HepG2 (cell line): ENCODE data around the gene NADK2. TPM values are rescaled to one million over a fixed set of nuclear protein-coding genes. Genes with fewer than 3 reads are reported as not detected.

ENCODE experiments used
- BCL6 ChIP-seq: IDR thresholded peaks from 2 replicates; pipeline ENCODE4 v1.6.1; 2016; ENCODE audit warnings: missing genetic modification reagents, missing compliant biosample characterization
- MAZ ChIP-seq, 2 experiments: sonication (generic) in 1 of 2; formaldehyde crosslinking in 1 of 2; IDR thresholded peaks; 2 replicates each; pipeline versions ENCODE4 v1.5.0 to v1.6.1; 2012 to 2020; ENCODE audit warnings: low read depth in 2 of 2, mild to moderate bottlenecking in 2 of 2, borderline replicate concordance in 1 of 2, improper control_type of control experiment in 1 of 2, low read length in 1 of 2, missing genetic modification reagents in 1 of 2, moderate library complexity in 1 of 2
- PAWR ChIP-seq: sonication (generic); formaldehyde crosslinking; IDR thresholded peaks from 2 replicates; pipeline ENCODE4 v1.4.0; 2020; ENCODE audit warnings: missing genetic modification reagents, mild to moderate bottlenecking, borderline replicate concordance
- RAD51 ChIP-seq: fragments of 450-650 bp; IDR thresholded peaks from 2 replicates; pipeline ENCODE4 v1.6.1; 2016; ENCODE audit warnings: borderline replicate concordance
- SSRP1 ChIP-seq: IDR thresholded peaks from 2 replicates; pipeline ENCODE4 v1.6.1; 2016; ENCODE audit warnings: control low read depth
- TCF7L2 ChIP-seq: IDR thresholded peaks from 2 replicates; pipeline ENCODE4 v1.6.1; 2011; ENCODE audit warnings: mild to moderate bottlenecking, low read depth, low read length, moderate library complexity
- XRCC5 ChIP-seq: fragments of 200-400 bp; formaldehyde crosslinking; optimal IDR thresholded peaks from 2 replicates; pipeline ENCODE3; 2017; ENCODE audit warnings: mild to moderate bottlenecking, low read length
- ZFP90 ChIP-seq: sonication (generic); formaldehyde crosslinking; IDR thresholded peaks from 2 replicates; pipeline ENCODE4 v1.8.0; 2022; ENCODE audit warnings: missing genetic modification reagents, mild to moderate bottlenecking, inconsistent platforms, borderline replicate concordance
- polyA plus RNA-seq, 8 experiments: library from polyadenylated mRNA; depleted of rRNA in 3 of 8; stranded (reverse) in 7 of 8; unstranded in 1 of 8; fragments of >200 nt; fragmentation: Illumina TruSeq in 4 of 8; extraction: Trizol in 4 of 8; gene quantifications; 2 replicates each; pipeline versions ENCODE4 v1.2.1 to v1.2.3, GENCODE V29; 2011 to 2016; ENCODE audit warnings: low read depth in 4 of 8, missing spikeins in 1 of 8, mixed read lengths in 1 of 8; ENCODE audit not compliant: insufficient read depth in 1 of 8
- total RNA-seq, 5 experiments: library from RNA; depleted of rRNA; stranded (reverse); fragments of >200 nt; fragmentation: Illumina TruSeq; extraction: Trizol; gene quantifications; 2 replicates each; pipeline ENCODE4 v1.2.3, GENCODE V29; 2016; ENCODE audit warnings: low read depth in 1 of 5
- TF ChIP-seq, protein P1 (sequence below): sonication (generic); formaldehyde crosslinking; IDR thresholded peaks from 2 replicates; pipeline ENCODE4 v1.5.0; 2020; ENCODE audit warnings: mild to moderate bottlenecking, missing genetic modification reagents
- TF ChIP-seq, protein P2 (sequence below): sonication (generic); formaldehyde crosslinking; IDR thresholded peaks from 2 replicates; pipeline ENCODE4 v1.8.1; 2023; ENCODE audit warnings: mild to moderate bottlenecking, missing genetic modification reagents
- TF ChIP-seq, protein P3 (sequence below), 2 experiments: fragments of 450-650 bp in 1 of 2; sonication (generic) in 1 of 2; formaldehyde crosslinking in 1 of 2; IDR thresholded peaks; 2 replicates each; pipeline versions ENCODE4 v1.6.1 to v1.8.0; 2016 to 2022; ENCODE audit warnings: antibody characterized with exemption in 1 of 2, mild to moderate bottlenecking in 1 of 2, missing genetic modification reagents in 1 of 2

Gene NADK2
- total and polyA plus RNA-seq, 2 of the 13 experiments (the other 11 are each of a cell fraction or from before 2014, with no cell fraction given), result 13.9 to 71.4 TPM

DNA sequence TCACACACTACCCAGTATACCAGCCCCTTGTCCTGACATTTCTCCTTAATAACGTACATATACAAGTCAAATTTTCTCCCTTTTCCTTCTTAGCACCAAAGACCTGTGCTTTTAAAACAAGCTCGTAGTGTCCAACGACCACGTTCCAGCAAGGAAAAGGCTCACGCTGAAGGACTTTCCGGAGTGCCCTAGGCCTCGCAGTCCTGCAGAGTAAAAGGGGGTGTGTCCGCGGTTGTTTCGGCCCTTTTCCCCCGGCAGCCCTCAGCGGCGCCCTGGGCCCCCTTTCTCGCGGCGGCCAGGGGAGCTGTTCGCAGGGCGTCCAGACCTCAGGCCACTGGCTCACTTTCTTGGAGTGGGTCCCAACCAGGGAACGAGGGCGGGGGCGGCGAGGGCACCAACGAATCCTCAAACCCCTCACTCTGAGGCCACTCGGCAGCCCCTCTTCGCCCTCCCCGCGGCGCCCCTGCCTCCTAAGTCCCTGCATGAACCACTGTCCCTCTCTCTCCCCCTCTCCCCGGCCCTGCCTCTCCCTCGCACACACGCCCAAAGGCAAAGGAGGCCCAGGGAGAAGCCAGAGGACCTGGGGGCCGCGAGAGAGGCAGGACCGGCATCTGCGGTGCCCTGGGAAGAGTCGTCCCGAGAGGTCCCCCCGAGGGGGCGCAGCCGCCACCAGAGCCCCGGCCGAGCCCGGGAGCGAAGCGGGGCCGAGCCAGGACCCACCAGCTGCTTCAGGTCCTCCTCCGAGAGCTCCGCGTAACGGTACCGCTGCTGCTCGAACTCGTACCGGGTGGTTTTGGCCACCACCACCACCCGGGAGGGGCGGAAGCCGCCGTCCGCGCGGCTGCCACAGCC, 720 bp downstream of the NADK2 start (continued):
- TF ChIP-seq, protein P1, sequence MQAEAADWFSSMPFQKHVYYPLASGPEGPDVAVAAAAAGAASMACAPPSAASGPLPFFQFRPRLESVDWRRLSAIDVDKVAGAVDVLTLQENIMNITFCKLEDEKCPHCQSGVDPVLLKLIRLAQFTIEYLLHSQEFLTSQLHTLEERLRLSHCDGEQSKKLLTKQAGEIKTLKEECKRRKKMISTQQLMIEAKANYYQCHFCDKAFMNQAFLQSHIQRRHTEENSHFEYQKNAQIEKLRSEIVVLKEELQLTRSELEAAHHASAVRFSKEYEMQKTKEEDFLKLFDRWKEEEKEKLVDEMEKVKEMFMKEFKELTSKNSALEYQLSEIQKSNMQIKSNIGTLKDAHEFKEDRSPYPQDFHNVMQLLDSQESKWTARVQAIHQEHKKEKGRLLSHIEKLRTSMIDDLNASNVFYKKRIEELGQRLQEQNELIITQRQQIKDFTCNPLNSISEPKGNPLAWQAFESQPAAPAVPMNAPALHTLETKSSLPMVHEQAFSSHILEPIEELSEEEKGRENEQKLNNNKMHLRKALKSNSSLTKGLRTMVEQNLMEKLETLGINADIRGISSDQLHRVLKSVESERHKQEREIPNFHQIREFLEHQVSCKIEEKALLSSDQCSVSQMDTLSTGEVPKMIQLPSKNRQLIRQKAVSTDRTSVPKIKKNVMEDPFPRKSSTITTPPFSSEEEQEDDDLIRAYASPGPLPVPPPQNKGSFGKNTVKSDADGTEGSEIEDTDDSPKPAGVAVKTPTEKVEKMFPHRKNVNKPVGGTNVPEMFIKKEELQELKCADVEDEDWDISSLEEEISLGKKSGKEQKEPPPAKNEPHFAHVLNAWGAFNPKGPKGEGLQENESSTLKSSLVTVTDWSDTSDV, result no peak
- TF ChIP-seq, protein P2, sequence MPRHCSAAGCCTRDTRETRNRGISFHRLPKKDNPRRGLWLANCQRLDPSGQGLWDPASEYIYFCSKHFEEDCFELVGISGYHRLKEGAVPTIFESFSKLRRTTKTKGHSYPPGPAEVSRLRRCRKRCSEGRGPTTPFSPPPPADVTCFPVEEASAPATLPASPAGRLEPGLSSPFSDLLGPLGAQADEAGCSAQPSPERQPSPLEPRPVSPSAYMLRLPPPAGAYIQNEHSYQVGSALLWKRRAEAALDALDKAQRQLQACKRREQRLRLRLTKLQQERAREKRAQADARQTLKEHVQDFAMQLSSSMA, result 0 out of 2 replicates have a peak, but pooled peaks have one; percentile 40
- TF ChIP-seq ZFP90 (CRISPR knock-in tag), result peak; percentile 45; the same call in 1 of the 2 replicates
- TF ChIP-seq BCL6 (CRISPR knock-in tag), result peak; percentile 13; the same call in 1 of the 2 replicates
- TF ChIP-seq RAD51, result no peak
- TF ChIP-seq SSRP1, result no peak
- peak; percentile 47 for TF ChIP-seq XRCC5
- no peak for TF ChIP-seq TCF7L2
- TF ChIP-seq MAZ (IDR thresholded peaks at IDR 0.05; ENCODE audit: borderline replicate concordance, low read depth, low read length), result no peak
- peak; percentile 27 for TF ChIP-seq MAZ (CRISPR knock-in tag; IDR thresholded peaks at IDR 0.05; ENCODE audit: low read depth)
- TF ChIP-seq PAWR (CRISPR knock-in tag), result no peak
- TF ChIP-seq, protein P3, sequence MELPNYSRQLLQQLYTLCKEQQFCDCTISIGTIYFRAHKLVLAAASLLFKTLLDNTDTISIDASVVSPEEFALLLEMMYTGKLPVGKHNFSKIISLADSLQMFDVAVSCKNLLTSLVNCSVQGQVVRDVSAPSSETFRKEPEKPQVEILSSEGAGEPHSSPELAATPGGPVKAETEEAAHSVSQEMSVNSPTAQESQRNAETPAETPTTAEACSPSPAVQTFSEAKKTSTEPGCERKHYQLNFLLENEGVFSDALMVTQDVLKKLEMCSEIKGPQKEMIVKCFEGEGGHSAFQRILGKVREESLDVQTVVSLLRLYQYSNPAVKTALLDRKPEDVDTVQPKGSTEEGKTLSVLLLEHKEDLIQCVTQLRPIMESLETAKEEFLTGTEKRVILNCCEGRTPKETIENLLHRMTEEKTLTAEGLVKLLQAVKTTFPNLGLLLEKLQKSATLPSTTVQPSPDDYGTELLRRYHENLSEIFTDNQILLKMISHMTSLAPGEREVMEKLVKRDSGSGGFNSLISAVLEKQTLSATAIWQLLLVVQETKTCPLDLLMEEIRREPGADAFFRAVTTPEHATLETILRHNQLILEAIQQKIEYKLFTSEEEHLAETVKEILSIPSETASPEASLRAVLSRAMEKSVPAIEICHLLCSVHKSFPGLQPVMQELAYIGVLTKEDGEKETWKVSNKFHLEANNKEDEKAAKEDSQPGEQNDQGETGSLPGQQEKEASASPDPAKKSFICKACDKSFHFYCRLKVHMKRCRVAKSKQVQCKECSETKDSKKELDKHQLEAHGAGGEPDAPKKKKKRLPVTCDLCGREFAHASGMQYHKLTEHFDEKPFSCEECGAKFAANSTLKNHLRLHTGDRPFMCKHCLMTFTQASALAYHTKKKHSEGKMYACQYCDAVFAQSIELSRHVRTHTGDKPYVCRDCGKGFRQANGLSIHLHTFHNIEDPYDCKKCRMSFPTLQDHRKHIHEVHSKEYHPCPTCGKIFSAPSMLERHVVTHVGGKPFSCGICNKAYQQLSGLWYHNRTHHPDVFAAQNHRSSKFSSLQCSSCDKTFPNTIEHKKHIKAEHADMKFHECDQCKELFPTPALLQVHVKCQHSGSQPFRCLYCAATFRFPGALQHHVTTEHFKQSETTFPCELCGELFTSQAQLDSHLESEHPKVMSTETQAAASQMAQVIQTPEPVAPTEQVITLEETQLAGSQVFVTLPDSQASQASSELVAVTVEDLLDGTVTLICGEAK (IDR thresholded peaks at IDR 0.05), result no peak
- TF ChIP-seq, protein P3 (CRISPR knock-in tag; IDR thresholded peaks at IDR 0.05), result peak; percentile 61; the same call in 1 of the 2 replicates
